ENCODE results near the gene SMYD4.
"Not testable (repeated sequence)": the region's sequence is repeated elsewhere in the genome, so short reads cannot be mapped to it uniquely, and the experiment has no call there.

The SMYD4 gene

DNA sequence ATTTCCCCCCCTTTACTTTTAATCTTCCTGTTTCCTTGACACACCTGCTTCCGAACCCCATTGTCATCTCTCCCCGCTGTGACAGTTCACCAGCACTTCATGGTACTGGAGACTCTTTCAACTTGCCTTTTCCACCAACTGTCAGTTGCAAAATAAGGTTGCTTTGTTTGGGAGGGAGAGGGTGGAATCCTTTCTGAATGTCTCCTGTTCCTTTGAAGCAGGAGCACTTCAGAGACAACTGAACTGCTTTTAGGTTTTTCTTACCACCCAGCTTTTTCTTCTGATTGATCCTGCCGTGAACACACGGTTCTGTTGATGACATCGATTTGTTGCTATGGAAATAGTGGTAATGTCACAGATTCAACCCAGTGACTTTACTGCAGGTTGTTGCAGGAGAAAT is 42.1 kb upstream of the SMYD4 start:
- Histone ChIP-seq H3K9me3 (ENCODE audit: insufficient read depth, low read length) (no peaks in the 10 kb centered on the region), H3K27me3 (ENCODE audit: insufficient read depth, insufficient read length) (no peaks in the 10 kb centered on the region), H3K9ac (ENCODE audit: insufficient read length, low read depth) (no peak overlapping the region), H3K4me1 (ENCODE audit: insufficient read depth, insufficient read length) (no peaks in the 10 kb centered on the region), H3K36me3 (ENCODE audit: insufficient read depth, insufficient read length, low read length) (peaks cover 37% of the 10 kb centered on the region), H3K4me3 (ENCODE audit: insufficient read length, low read depth) (no peak overlapping the region)
- no peak for DNase-seq (ENCODE audit: low read depth, low spot score)
- TF ChIP-seq YY1 (IDR thresholded peaks at IDR 0.05; ENCODE audit: insufficient read depth, insufficient read length) (no peak), ZNF274 (IDR thresholded peaks at IDR 0.05; ENCODE audit: low read depth, low read length) (no peak), SUZ12 (IDR thresholded peaks at IDR 0.05; ENCODE audit: extremely low read depth, insufficient read depth, insufficient read length) (no peak)

- H3K36me3 ChIP-seq (ENCODE audit: insufficient read depth, insufficient read length, low read length) = peaks cover 32% of the 10 kb centered on the region
- no peak for TF ChIP-seq YY1 (IDR thresholded peaks at IDR 0.05; ENCODE audit: insufficient read depth, insufficient read length)
- TF ChIP-seq SUZ12 (IDR thresholded peaks at IDR 0.05; ENCODE audit: extremely low read depth, insufficient read depth, insufficient read length) = no peak
- TF ChIP-seq ZNF274 (IDR thresholded peaks at IDR 0.05; ENCODE audit: low read depth, low read length) = no peak
- H3K9me3 ChIP-seq (ENCODE audit: insufficient read depth, low read length) = no peaks in the 10 kb centered on the region
- H3K4me1 ChIP-seq (ENCODE audit: insufficient read depth, insufficient read length) = no peaks in the 10 kb centered on the region
- H3K9ac ChIP-seq (ENCODE audit: insufficient read length, low read depth) = no peak overlapping the region
- no peak overlapping the region for H3K4me3 ChIP-seq (ENCODE audit: insufficient read length, low read depth)
- no peaks in the 10 kb centered on the region for H3K27me3 ChIP-seq (ENCODE audit: insufficient read depth, insufficient read length)
- DNase-seq (ENCODE audit: low read depth, low spot score) = no peak
Measured at GRCh38 chr17:1870592-1870991, 40.9 kb upstream of the SMYD4 start.

DNA sequence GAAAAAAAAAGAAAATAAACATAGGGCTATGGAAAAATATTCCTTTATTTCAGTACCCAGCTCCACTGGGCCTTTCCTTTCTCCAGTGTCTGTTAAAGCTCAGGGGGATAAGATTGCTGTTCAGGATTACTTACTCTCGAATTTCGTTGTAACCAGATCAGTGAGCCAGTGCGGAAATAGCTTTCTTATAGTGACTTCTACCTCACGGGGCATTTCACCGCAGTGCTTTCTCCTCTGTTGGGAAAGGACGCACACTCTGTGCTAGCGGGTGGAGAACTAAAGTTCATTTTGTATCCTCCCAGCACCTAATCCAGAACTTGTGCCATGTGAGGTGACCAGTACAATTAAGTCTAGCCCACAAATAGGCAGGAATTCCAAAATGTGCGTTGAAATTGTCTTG is 38.4 kb upstream of the SMYD4 start:
- TF ChIP-seq YY1 (IDR thresholded peaks at IDR 0.05; ENCODE audit: insufficient read depth, insufficient read length) (no peak), ZNF274 (IDR thresholded peaks at IDR 0.05; ENCODE audit: low read depth, low read length) (no peak), SUZ12 (IDR thresholded peaks at IDR 0.05; ENCODE audit: extremely low read depth, insufficient read depth, insufficient read length) (no peak)
- H3K9me3 ChIP-seq (ENCODE audit: insufficient read depth, low read length) = no peaks in the 10 kb centered on the region
- DNase-seq (ENCODE audit: low read depth, low spot score) = no peak
- peaks cover 17% of the 10 kb centered on the region for H3K36me3 ChIP-seq (ENCODE audit: insufficient read depth, insufficient read length, low read length)
- H3K4me1 ChIP-seq (ENCODE audit: insufficient read depth, insufficient read length) = no peaks in the 10 kb centered on the region
- H3K9ac ChIP-seq (ENCODE audit: insufficient read length, low read depth) = no peak overlapping the region
- no peak overlapping the region for H3K4me3 ChIP-seq (ENCODE audit: insufficient read length, low read depth)
- H3K27me3 ChIP-seq (ENCODE audit: insufficient read depth, insufficient read length) = no peaks in the 10 kb centered on the region

DNA sequence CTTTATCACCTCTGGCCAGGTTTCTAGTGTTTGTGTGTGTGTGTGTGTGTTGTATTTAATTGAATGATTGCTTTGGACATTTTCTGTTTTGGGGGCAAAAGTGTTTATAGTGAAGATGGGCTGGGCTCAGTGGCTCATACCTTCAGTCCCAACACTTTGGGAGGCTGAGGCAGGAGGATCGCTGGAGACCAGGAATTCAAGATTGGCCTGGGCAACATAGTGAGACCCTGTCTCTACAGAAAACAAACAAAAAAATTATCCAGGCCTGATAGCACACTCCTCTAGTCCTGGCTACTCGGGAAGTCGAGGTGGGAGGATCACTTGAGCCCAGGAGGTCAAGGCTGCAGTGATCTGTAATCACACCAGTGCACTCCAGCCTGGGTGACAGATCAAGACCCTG is 37.6 kb upstream of the SMYD4 start:
- no peak for TF ChIP-seq ZNF274 (IDR thresholded peaks at IDR 0.05; ENCODE audit: low read depth, low read length)
- no peak for TF ChIP-seq SUZ12 (IDR thresholded peaks at IDR 0.05; ENCODE audit: extremely low read depth, insufficient read depth, insufficient read length)
- no peak for TF ChIP-seq YY1 (IDR thresholded peaks at IDR 0.05; ENCODE audit: insufficient read depth, insufficient read length)
- H3K36me3 ChIP-seq (ENCODE audit: insufficient read depth, insufficient read length, low read length) = peaks cover 10% of the 10 kb centered on the region
- H3K9ac ChIP-seq (ENCODE audit: insufficient read length, low read depth) = no peak overlapping the region

DNA sequence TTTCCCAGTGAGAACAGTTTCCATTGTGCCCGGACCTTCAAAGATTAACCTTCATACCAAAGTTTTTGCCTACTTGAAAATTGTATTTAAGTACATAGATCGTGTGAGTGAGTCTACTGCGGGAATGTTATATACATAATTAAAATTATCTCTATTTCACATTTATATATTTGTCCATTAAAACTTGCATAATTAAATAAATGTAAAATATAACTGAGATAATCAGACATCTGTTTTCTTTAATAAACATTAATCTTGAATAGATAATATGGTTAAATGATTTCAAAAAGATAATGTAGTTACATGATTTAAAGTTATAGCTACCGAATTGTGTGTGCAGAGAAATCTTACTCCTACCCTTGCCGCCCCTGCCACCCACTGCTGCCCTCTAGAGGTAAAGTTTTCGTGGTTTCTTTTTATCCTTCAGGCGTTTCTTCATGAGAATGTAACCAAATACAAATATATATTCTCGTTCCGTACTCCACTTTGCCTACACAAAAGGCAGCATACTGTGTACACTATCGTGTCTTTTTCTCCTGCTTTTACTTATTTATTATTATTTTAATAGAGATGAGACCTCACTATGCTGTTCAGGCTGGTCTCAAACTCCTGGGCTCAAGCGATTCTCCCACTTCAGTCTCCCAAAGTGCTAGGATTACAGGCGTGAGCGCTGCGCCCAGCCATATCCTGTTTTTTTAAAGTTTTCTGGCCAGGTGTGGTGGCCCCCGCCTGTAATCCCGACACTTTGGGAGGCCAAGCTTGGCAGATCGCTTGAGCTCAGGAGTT is 35.7 kb upstream of the SMYD4 start:
- Histone ChIP-seq H3K4me3 (ENCODE audit: insufficient read length, low read depth) (no peak overlapping the region), H3K4me1 (ENCODE audit: insufficient read depth, insufficient read length) (no peaks in the 10 kb centered on the region), H3K36me3 (ENCODE audit: insufficient read depth, insufficient read length, low read length) (peaks cover 14% of the 10 kb centered on the region), H3K27me3 (ENCODE audit: insufficient read depth, insufficient read length) (no peaks in the 10 kb centered on the region), H3K9me3 (ENCODE audit: insufficient read depth, low read length) (no peaks in the 10 kb centered on the region), H3K9ac (ENCODE audit: insufficient read length, low read depth) (no peak overlapping the region)
- TF ChIP-seq SUZ12 (IDR thresholded peaks at IDR 0.05; ENCODE audit: extremely low read depth, insufficient read depth, insufficient read length) = no peak
- DNase-seq (ENCODE audit: low read depth, low spot score) = no peak

More for the DNA sequence above, 37.6 kb upstream of the SMYD4 start:
- H3K4me1 ChIP-seq (ENCODE audit: insufficient read depth, insufficient read length) = no peaks in the 10 kb centered on the region
- H3K9me3 ChIP-seq (ENCODE audit: insufficient read depth, low read length) = no peaks in the 10 kb centered on the region
- H3K27me3 ChIP-seq (ENCODE audit: insufficient read depth, insufficient read length) = no peaks in the 10 kb centered on the region
- no peak overlapping the region for H3K4me3 ChIP-seq (ENCODE audit: insufficient read length, low read depth)
- DNase-seq (ENCODE audit: low read depth, low spot score) = no peak

DNA sequence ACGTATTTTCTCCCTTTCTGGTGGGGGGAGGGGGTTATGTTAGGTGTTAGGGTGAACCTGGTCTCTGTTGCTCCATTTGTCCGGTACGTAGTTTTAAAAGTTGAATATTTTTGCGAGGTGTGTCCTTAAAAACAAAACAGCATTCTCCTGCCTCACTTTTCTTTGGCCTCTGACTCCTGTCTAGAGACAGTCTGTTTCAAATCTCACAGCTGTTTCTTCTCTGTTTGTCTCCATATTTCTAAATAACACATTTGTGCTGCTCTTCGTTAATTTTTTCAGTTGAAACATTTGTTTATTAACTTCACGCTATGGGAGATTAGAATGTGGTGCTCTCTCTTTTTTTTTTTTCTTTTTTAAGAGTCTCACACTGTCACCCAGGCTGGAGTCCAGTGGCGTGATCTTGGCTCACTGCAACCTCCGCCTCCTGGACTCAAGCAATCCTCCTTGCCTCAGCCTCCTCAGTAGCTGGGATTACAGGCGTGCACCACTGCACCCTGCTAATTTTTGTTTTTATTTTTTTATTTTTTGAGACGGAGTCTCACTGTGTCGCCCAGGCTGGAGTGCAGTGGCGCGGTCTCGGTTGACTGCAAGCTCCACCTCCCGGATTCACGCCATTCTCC is 31.8 kb upstream of the SMYD4 start:
- TF ChIP-seq YY1 (IDR thresholded peaks at IDR 0.05; ENCODE audit: insufficient read depth, insufficient read length) = no peak
- no peak for TF ChIP-seq ZNF274 (IDR thresholded peaks at IDR 0.05; ENCODE audit: low read depth, low read length)
- no peak for TF ChIP-seq SUZ12 (IDR thresholded peaks at IDR 0.05; ENCODE audit: extremely low read depth, insufficient read depth, insufficient read length)
- Histone ChIP-seq H3K9ac (ENCODE audit: insufficient read length, low read depth) (no peak overlapping the region), H3K4me1 (ENCODE audit: insufficient read depth, insufficient read length) (no peaks in the 10 kb centered on the region), H3K9me3 (ENCODE audit: insufficient read depth, low read length) (no peaks in the 10 kb centered on the region), H3K27me3 (ENCODE audit: insufficient read depth, insufficient read length) (no peaks in the 10 kb centered on the region), H3K4me3 (ENCODE audit: insufficient read length, low read depth) (no peak overlapping the region), H3K36me3 (ENCODE audit: insufficient read depth, insufficient read length, low read length) (peaks cover 7% of the 10 kb centered on the region)
- DNase-seq (ENCODE audit: low read depth, low spot score) = no peak

DNA sequence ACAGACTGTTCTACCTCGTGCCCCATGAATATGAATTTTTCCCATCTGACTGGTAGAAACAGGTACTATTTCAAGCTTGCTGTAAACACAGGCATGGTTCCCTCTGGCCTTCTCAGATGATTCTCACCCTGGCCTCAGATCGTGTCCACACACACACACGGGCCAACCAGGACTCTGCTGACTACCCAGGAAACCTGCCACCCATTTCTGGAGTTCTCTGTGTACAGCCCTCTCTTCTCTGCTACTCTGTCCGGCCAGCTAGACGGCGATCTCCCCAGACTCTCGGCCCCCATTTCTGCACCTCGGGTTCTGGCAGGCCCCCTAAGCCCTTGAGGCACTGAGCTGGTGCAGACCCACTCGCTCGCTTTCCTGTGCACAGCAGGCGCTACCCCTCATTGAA is 31.3 kb upstream of the SMYD4 start:
- Histone ChIP-seq H3K4me3 (ENCODE audit: insufficient read length, low read depth) (no peak overlapping the region), H3K36me3 (ENCODE audit: insufficient read depth, insufficient read length, low read length) (peaks cover 7% of the 10 kb centered on the region), H3K9ac (ENCODE audit: insufficient read length, low read depth) (no peak overlapping the region), H3K27me3 (ENCODE audit: insufficient read depth, insufficient read length) (no peaks in the 10 kb centered on the region), H3K4me1 (ENCODE audit: insufficient read depth, insufficient read length) (no peaks in the 10 kb centered on the region), H3K9me3 (ENCODE audit: insufficient read depth, low read length) (no peaks in the 10 kb centered on the region)
- DNase-seq (ENCODE audit: low read depth, low spot score) = no peak
- TF ChIP-seq ZNF274 (IDR thresholded peaks at IDR 0.05; ENCODE audit: low read depth, low read length) = no peak
- TF ChIP-seq YY1 (IDR thresholded peaks at IDR 0.05; ENCODE audit: insufficient read depth, insufficient read length) = no peak
- TF ChIP-seq SUZ12 (IDR thresholded peaks at IDR 0.05; ENCODE audit: extremely low read depth, insufficient read depth, insufficient read length) = no peak

- H3K27me3 ChIP-seq (ENCODE audit: insufficient read depth, insufficient read length); H3K4me3 ChIP-seq (ENCODE audit: insufficient read length, low read depth); H3K4me1 ChIP-seq (ENCODE audit: insufficient read depth, insufficient read length); H3K9me3 ChIP-seq (ENCODE audit: insufficient read depth, low read length); DNase-seq (ENCODE audit: low read depth, low spot score); H3K9ac ChIP-seq (ENCODE audit: insufficient read length, low read depth): not testable (repeated sequence)
- peaks cover 47% of the 10 kb centered on the region for H3K36me3 ChIP-seq (ENCODE audit: insufficient read depth, insufficient read length, low read length)
Measured at GRCh38 chr17:1856462-1856861, 26.8 kb upstream of the SMYD4 start.
